Cardiac fibroblast (primary cell): ENCODE data around the gene PJA2.

Source experiments
- DNase-seq, 2 donors: peaks; one replicate each; pipeline versions ENCODE4 v3.0.0 to v3.0.0-alpha.2; 2010; ENCODE audit warnings: low read depth in 2 of 2
- H3K4me3 ChIP-seq, 2 donors: replicated peaks in 1 of 2; 1 replicate in 1 of 2; 2 replicates in 1 of 2; pipeline ENCODE4 v1.5.1; 2011; ENCODE audit warnings: low read depth in 2 of 2, low read length in 2 of 2, mild to moderate bottlenecking in 2 of 2, moderate library complexity in 1 of 2
- TF ChIP-seq, protein P1 (sequence below): IDR thresholded peaks from one replicate; pipeline ENCODE4 v1.5.1; 2011; ENCODE audit warnings: low read depth, mild to moderate bottlenecking, low read length, inconsistent platforms

The PJA2 gene

DNA sequence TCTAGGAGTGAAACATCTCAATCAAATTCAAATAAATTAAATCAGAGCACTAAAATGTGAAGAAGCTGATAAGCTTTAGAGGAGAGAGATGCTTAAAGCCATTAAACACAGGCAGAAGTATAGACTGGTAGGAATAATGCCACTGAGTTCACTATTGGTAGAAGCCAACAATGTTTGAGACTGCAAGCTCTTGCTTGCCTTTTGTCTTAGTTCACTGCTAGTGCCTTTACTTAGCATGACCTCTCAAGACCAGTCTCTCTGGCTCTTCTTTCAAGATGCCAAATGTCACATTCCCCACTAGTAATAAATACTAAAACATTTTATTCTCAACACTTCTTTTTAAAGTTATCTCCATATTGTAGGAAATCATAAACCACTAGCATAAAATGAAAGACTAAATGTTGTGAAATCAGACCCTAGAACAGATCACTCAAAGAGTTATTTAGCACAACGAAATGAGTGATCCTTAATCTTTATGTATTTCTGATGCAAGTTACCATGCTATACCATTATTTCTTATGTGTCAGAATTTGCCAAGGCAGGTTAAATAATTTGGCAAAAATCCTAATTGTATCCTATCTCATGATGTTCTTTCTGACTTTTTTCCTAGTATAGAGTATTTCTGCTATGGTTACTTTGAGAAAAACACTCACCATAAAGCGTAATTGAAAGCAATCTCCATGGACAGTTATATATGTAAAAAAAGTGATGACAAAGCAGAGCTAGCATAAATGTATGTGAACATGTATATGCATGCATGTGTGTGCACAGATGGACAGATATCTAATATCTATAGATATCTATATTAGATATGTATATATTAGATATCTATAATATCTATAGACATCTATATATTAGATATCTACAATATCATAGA, 57.5 kb downstream of the PJA2 start:
- H3K4me3 ChIP-seq = no peak overlapping the region
- TF ChIP-seq, protein P1, sequence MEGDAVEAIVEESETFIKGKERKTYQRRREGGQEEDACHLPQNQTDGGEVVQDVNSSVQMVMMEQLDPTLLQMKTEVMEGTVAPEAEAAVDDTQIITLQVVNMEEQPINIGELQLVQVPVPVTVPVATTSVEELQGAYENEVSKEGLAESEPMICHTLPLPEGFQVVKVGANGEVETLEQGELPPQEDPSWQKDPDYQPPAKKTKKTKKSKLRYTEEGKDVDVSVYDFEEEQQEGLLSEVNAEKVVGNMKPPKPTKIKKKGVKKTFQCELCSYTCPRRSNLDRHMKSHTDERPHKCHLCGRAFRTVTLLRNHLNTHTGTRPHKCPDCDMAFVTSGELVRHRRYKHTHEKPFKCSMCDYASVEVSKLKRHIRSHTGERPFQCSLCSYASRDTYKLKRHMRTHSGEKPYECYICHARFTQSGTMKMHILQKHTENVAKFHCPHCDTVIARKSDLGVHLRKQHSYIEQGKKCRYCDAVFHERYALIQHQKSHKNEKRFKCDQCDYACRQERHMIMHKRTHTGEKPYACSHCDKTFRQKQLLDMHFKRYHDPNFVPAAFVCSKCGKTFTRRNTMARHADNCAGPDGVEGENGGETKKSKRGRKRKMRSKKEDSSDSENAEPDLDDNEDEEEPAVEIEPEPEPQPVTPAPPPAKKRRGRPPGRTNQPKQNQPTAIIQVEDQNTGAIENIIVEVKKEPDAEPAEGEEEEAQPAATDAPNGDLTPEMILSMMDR = no peak

DNA sequence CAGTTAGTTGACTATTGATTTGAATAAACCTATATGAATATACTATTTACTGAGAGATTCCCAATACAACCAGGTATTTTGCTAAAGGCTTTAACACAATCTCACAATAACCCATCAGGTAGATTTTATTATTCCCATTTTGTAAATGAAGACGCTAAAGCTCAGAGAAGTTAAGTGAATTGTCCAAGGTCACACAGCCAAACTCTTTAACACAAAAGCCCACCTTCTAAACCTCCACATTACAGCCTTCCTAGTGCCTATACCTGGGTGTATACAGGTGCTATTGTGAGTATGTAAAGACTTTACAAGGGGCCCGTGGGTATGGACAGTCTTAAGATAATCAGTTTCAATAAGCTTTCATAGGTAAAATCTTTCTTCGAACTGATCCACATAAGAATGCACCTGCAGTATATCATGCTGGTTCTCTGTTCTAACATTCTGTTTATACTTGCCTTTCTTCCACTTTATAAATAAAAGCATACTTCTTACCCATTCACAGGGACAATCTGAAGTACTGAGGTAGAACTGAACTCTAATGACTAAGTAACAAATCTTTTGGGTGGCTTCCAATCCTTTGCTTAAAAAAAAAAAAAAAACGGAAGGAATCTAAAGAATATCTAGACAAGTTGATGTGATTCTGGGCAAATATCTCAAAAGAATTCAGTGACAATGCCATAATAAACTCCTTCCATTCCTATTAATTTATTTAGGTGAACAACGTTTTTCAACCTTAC, 59.1 kb downstream of the PJA2 start:
- H3K4me3 ChIP-seq = no peak overlapping the region
- DNase-seq = peak; percentile 30 to 50
- TF ChIP-seq, protein P1 = no peak

More for the DNA sequence above, 57.5 kb downstream of the PJA2 start:
- DNase-seq = no peak

DNA sequence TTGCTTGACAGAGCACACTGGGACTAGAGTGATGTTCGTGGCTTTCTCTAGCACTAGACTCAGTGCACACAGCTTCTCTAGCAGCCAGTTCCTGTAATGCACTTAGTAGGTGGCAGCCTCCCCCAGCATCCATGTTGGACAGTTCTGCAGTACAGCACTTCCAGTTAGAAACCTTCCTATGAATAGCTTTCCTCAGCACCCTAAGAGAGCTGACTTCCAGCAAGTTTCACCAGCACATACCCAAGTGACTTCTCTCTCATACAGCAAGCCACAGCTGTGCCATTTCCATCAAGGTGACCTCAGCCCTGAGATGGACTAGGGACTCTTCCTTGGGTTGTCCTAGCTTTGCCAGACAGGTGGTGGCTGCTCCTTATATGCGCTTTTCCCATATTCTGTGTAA, 60.4 kb downstream of the PJA2 start:
- no peak for DNase-seq
- TF ChIP-seq, protein P1 = no peak
- H3K4me3 ChIP-seq = no peak overlapping the region

DNA sequence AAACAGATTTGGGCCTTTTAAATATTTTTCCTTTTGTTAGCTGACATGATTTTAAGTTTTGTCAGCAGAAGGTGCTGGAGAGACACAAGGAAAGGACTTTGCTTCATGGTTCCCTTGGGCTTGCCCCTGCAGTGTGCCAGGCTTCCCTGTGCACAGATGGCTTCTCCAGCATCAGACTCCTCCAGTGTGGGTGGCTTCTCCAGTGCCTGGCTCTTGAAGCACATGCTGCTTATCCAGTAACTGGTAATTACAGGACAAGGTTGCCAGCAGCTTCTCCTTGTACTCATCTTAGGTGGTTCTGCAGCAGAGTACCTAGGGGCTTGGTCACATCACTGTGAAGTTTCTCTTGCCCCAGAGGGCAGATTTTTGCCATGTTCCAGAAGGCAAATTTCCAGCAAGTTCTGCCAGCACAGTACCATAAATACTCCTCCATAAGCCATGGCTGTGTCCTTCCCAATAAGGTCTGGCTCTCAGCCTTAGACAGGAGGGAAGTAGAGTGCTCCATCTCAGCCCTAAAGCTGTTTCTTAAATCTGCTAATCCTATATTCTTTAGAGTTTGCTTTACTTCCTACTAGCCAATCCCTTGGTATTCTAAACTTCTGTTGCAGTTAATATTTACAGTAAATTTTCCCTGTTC, 62.4 kb downstream of the PJA2 start:
- DNase-seq = no peak
- no peak overlapping the region for H3K4me3 ChIP-seq
- TF ChIP-seq, protein P1 = no peak

DNA sequence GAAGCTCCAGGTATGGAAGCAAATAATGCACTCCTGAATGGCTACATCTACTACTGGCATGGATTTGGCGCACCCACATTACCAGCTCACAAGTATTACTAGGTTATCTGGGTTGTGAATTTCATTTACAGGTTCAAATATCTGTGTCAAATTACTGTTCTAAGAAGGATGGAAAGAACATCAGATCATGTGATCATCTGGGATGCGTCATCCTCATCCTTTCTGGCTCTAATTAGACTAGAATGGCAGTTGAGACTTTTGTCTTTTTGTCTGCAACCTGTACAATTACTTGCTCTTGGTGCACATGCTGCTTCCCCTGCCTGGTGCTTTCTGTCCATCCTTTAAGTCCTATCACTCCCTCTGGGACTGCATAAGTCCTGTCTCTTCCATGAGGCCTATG, 64.1 kb downstream of the PJA2 start:
- no peak for DNase-seq
- TF ChIP-seq, protein P1 = no peak
- H3K4me3 ChIP-seq = no peak overlapping the region

DNA sequence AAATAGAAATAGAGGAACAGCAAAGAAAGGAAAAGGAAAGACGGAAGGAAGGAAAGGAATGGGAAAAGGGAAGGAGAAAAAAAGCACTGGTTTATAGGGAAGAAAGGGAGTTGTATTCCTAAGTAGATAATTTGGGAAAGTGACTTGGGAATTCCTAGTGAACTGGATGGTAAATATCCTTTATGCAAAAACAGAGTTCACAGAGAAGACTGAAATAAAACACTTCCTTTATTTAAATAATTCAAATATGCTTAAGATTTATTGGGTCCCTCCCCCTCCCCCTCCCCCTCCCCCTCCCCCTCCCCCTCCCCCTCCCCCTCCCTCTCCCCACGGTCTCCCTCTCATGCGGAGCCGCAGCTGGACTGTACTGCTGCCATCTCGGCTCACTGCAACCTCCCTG, 69.4 kb downstream of the PJA2 start:
- H3K4me3 ChIP-seq = no peak overlapping the region
- TF ChIP-seq, protein P1 = no peak
- DNase-seq = no peak
